HEK293 (cell line): ENCODE data around the gene ST7.

Experiments
- ZBTB7A ChIP-seq: fragments of 450-650 bp; formaldehyde crosslinking; IDR thresholded peaks from 2 replicates; pipeline ENCODE4 v1.5.1; 2016; ENCODE audit warnings: low read depth, missing biosample characterization, missing genetic modification characterization
- TF ChIP-seq, protein P1 (sequence below): fragments of 450-650 bp; formaldehyde crosslinking; IDR thresholded peaks from 2 replicates; pipeline ENCODE4 v1.5.1; 2016; ENCODE audit warnings: missing biosample characterization, missing genetic modification characterization

DNA sequence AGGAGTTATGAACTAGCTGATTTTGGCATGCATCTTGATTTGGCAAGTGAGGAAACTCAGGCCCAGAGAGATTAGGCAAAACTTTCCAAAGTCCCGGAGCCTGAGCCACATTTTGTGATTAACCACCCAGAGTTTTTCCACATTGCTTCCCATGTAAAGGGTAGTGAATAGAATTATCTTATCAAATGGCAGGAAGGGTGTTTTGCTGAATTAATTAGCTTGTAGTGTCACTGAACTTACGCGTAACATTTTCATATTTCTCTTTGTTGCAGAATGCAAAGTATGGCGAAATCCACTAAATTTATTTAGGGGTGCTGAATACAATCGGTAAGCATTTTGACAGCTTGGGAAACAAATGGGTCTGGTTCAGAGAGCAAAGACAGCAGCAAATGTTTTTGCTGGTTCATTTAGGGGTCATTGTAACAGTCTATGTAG, 176.2 kb downstream of the ST7 start:
- TF ChIP-seq ZBTB7A (tag by site-specific recombination) = no peak
- TF ChIP-seq, protein P1, sequence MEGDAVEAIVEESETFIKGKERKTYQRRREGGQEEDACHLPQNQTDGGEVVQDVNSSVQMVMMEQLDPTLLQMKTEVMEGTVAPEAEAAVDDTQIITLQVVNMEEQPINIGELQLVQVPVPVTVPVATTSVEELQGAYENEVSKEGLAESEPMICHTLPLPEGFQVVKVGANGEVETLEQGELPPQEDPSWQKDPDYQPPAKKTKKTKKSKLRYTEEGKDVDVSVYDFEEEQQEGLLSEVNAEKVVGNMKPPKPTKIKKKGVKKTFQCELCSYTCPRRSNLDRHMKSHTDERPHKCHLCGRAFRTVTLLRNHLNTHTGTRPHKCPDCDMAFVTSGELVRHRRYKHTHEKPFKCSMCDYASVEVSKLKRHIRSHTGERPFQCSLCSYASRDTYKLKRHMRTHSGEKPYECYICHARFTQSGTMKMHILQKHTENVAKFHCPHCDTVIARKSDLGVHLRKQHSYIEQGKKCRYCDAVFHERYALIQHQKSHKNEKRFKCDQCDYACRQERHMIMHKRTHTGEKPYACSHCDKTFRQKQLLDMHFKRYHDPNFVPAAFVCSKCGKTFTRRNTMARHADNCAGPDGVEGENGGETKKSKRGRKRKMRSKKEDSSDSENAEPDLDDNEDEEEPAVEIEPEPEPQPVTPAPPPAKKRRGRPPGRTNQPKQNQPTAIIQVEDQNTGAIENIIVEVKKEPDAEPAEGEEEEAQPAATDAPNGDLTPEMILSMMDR (tag by site-specific recombination) = no peak
